Fibroblast of skin of back (primary cell): ENCODE results near the gene SOWAHB.
"Not testable (repeated sequence)": the region's sequence is repeated elsewhere in the genome, so short reads cannot be mapped to it uniquely, and the experiment has no call there.

Source experiments
- DNase-seq: peaks from one replicate; pipeline ENCODE4 v3.0.0-alpha.2; 2013

The SOWAHB gene

GRCh38 chr4:76894537-76895255 is 3.2 kb downstream of the SOWAHB start:
- no peak for DNase-seq

GRCh38 chr4:76892601-76893000 is 5.3 kb downstream of the SOWAHB start:
- no peak for DNase-seq

- DNase-seq: peak; percentile 27
Observed at GRCh38 chr4:76892001-76892400, 5.9 kb downstream of the SOWAHB start.

GRCh38 chr4:76886848-76887441 is 11.0 kb downstream of the SOWAHB start:
- no peak for DNase-seq

GRCh38 chr4:76886214-76886613 is 11.7 kb downstream of the SOWAHB start:
- no peak for DNase-seq

GRCh38 chr4:76883147-76883546 is 14.8 kb downstream of the SOWAHB start:
- DNase-seq: peak; percentile 76

GRCh38 chr4:76882630-76883029 is 15.3 kb downstream of the SOWAHB start:
- DNase-seq: no peak

GRCh38 chr4:76881375-76881774 is 16.6 kb downstream of the SOWAHB start:
- DNase-seq: no peak

- no peak for DNase-seq
Observed at GRCh38 chr4:76879731-76880364, 18.1 kb downstream of the SOWAHB start.

GRCh38 chr4:76878641-76879165 is 19.2 kb downstream of the SOWAHB start:
- DNase-seq: not testable (repeated sequence)

- DNase-seq: no peak
Observed at GRCh38 chr4:76874176-76874575, 23.8 kb downstream of the SOWAHB start.

GRCh38 chr4:76873495-76873894 is 24.4 kb downstream of the SOWAHB start:
- DNase-seq: no peak

GRCh38 chr4:76872556-76872955 is 25.4 kb downstream of the SOWAHB start:
- DNase-seq: no peak

- not testable (repeated sequence) for DNase-seq
Observed at GRCh38 chr4:76868780-76869179, 29.2 kb downstream of the SOWAHB start.

GRCh38 chr4:76867880-76868655 is 29.9 kb downstream of the SOWAHB start:
- DNase-seq: no peak

- DNase-seq: no peak
Observed at GRCh38 chr4:76867377-76867776, 30.6 kb downstream of the SOWAHB start.

GRCh38 chr4:76866641-76867040 is 31.3 kb downstream of the SOWAHB start:
- DNase-seq: no peak

- no peak for DNase-seq
Observed at GRCh38 chr4:76858319-76858718, 39.6 kb downstream of the SOWAHB start.

- no peak for DNase-seq
Observed at GRCh38 chr4:76857074-76857409, 40.9 kb downstream of the SOWAHB start.

GRCh38 chr4:76856243-76857073 is 41.5 kb downstream of the SOWAHB start:
- peak; percentile 49 for DNase-seq

GRCh38 chr4:76854858-76855257 is 43.1 kb downstream of the SOWAHB start:
- DNase-seq: no peak

GRCh38 chr4:76851375-76851774 is 46.6 kb downstream of the SOWAHB start:
- DNase-seq: no peak
